ENCODE results near the gene RBBP5.
"Not testable (repeated sequence)": the region's sequence is repeated elsewhere in the genome, so short reads cannot be mapped to it uniquely, and the experiment has no call there.

RBBP5 gene

DNA sequence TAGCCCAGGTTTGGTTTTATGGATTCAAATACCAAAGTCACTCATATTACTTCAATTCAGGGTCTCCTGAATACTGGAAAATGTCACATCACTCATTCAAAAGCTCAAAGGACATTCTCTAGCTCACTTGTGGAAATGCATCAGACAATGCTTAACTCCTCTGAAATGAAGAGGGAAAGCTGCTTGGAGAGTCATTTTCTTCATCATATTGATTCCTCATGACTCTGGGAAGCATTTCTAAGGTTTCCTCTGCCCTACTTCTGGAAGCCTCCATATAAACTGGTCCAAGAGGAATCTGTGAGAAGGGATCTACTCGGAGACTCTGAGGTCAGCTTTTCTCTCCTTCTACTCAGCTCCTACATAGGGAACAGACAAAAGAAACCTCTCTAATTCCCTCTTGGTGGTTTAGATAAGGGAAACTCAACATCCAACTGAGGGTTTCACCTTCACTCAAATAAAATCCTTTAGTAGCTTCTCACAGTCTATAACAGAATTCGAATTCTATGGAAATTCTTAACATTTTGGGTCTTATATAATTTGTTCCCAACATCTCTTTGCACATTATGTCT lies 36.4 kb upstream of the RBBP5 start:
- no peak overlapping the region for H3K27ac ChIP-seq
- TF ChIP-seq, protein P1, sequence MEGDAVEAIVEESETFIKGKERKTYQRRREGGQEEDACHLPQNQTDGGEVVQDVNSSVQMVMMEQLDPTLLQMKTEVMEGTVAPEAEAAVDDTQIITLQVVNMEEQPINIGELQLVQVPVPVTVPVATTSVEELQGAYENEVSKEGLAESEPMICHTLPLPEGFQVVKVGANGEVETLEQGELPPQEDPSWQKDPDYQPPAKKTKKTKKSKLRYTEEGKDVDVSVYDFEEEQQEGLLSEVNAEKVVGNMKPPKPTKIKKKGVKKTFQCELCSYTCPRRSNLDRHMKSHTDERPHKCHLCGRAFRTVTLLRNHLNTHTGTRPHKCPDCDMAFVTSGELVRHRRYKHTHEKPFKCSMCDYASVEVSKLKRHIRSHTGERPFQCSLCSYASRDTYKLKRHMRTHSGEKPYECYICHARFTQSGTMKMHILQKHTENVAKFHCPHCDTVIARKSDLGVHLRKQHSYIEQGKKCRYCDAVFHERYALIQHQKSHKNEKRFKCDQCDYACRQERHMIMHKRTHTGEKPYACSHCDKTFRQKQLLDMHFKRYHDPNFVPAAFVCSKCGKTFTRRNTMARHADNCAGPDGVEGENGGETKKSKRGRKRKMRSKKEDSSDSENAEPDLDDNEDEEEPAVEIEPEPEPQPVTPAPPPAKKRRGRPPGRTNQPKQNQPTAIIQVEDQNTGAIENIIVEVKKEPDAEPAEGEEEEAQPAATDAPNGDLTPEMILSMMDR (IDR thresholded peaks at IDR 0.05): no peak
- TF ChIP-seq ZFX (IDR thresholded peaks at IDR 0.05; ENCODE audit: borderline replicate concordance): no peak

DNA sequence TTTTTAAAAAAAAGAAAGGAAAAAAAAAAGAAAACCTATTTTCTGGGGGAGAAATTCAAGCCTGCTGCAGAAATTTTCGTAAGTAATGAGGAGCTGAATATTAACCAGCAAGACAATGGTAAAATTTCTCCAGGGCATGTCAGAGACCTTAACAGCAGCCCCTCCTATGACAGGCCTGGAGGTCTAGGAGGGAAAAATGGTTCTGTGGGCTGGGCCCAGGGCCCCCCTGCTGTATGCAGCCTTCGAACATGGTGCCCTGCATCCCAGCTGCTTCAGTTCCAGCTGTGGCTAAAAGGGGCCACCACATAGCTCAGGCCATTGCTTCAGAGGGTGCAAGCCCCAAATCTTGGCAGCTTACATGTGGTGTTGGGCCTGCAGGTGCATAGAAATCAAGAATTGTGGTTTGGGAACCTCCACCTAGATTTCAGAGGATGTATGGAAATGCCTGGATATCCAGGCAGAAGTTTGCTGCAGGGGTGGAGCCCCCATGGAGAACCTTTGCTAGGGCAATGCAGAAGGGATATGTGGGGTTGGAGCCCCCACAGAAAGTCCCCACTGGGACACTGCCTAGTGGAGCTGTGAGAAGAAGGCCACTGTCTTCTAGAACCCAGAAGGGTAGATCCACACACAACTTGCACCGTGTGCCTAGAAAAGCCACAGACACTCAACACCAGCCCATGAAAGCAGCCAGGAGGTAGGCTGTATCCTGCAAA lies 34.0 kb upstream of the RBBP5 start:
- H3K27ac ChIP-seq: not testable (repeated sequence)

DNA sequence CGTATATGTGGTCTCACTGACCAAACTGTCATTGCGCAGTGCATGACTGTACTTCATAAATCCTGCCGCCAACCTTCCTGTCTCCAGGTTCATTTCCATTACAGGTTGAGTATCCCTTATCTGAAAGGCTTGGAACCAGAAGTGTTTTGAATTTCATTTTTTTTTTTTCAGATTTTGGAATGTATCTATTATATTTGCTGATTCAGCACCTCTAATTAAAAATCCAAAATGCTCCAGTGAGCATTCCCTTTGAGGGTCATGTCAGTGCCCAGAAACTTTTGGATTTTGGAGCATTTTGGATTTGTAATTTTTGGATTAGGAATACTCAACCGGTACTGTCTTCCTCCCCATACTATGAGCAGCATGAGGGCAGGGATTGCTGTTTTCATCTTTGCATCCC lies 30.7 kb upstream of the RBBP5 start:
- TF ChIP-seq ZFX (IDR thresholded peaks at IDR 0.05; ENCODE audit: borderline replicate concordance): no peak
- TF ChIP-seq, protein P1 (IDR thresholded peaks at IDR 0.05): no peak
- no peak overlapping the region for H3K27ac ChIP-seq

DNA sequence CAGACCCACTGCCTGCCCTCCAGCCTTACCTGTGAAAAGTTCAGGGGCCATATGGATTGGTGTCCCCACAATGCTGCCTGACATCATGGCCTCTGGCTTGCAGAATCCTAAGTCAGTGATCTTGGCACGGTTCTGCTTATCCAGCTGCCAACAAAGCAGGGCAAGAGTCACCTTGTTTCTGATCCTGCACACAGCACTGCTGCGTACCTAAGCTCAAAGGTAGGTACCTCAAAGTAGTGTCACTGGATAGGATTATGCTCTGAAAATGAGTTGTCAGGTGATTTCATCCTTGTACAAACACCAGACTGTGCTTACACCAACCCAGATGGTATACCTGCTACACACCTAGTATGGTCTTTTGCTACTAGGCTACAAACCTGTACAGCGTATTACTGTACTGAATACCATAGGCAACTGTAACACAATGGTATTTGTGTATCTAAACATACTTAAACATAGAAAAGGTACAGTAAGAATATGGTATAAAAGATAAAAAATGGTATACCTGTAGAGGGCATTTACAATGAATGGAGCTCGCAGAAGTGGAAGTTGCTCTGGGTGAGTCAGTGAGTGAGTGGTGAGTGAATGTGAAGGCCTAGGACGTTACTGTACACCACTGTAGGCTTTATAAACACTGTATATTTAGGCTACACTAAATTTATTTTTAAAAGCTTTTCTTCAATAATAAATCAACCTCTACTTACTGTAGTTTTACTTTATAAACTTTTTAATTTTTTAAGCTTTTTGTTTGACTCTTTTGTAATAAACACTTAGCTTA lies 29.1 kb upstream of the RBBP5 start:
- no peak overlapping the region for H3K27ac ChIP-seq
- TF ChIP-seq, protein P1 (IDR thresholded peaks at IDR 0.05): no peak
- TF ChIP-seq ZFX (IDR thresholded peaks at IDR 0.05; ENCODE audit: borderline replicate concordance): no peak

DNA sequence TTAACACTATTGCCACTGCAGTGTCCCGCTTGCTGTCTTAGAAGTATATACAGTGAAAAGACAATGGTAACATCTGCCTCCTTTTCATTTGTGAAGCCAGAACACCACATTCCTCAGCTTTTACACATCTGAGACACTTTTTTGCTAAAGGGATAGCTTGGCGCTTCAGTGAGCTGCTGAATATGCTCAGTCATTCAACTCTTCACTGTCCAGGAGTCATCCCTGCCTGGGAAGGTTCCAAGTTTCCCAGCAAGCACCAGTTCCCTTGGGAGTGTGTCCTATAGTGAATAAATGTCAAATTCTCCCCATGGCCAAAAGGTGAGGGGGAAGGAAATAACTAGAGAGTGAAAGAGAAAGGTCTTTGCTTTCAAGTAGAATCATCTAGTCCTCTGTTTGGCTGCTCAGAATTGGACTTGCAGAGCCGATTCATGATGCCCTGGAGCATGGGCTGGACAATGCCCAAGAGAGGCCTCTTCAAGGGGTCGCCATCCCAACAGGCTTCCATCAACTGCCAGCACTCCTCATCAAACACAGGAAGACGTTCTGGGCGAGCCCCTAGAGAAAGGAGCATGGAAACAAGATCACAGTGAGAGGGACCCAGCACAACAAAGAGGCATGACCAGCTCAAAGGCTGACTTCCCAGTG lies 25.5 kb upstream of the RBBP5 start:
- H3K27ac ChIP-seq: no peak overlapping the region
- TF ChIP-seq, protein P1 (IDR thresholded peaks at IDR 0.05): no peak
- TF ChIP-seq ZFX (IDR thresholded peaks at IDR 0.05; ENCODE audit: borderline replicate concordance): no peak

DNA sequence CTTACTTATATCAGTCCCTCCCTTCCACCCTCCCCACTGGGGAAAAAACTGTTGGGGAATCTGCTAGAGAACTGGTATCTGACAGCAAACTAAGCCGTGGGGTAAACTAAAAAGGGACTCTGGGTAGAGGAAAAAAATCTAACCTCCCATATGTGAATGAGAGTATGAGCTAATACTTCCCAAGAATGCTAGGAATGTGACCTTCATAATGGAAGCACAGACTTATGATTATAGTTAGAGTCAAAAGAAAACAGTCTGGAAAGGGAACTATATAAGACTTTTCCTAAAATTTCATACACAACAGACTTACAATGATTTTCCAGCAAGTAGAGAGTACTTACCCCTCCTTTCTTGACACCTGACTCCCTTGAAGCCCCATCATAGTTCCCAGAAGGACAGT lies 23.0 kb upstream of the RBBP5 start:
- no peak overlapping the region for H3K27ac ChIP-seq

More for the DNA sequence above, 23.0 kb upstream of the RBBP5 start:
- TF ChIP-seq, protein P1 (IDR thresholded peaks at IDR 0.05): no peak
- TF ChIP-seq ZFX (IDR thresholded peaks at IDR 0.05; ENCODE audit: borderline replicate concordance): no peak

Measured in 22Rv1 (cell line).